ENCODE results near the gene DNAJC28. TPM values are rescaled to one million over a fixed set of nuclear protein-coding genes. Genes with fewer than 3 reads are reported as not detected.
"Not testable (repeated sequence)": the region's sequence is repeated elsewhere in the genome, so short reads cannot be mapped to it uniquely, and the experiment has no call there.

Gene DNAJC28
- total RNA-seq, 1 donor from 2014 or later, result 2.8 TPM

GRCh38 chr21:33477066-33477465 is 14.4 kb downstream of the DNAJC28 start:
- Mint-ChIP-seq H3K4me3 (peak overlapping the region; percentile 10), H3K9me3 (peaks cover 5% of the 10 kb centered on the region), H3K27ac (no peak overlapping the region), H3K36me3 (peaks cover 8% of the 10 kb centered on the region), H3K4me1 (peaks cover 11% of the 10 kb centered on the region), H3K27me3 (ENCODE audit: low read depth) (no peaks in the 10 kb centered on the region)
- DNase-seq (ENCODE audit: low spot score in 2 of 2, unreplicated experiment in 2 of 2), result no peak
- TF ChIP-seq CTCF (IDR thresholded peaks at IDR 0.05; ENCODE audit: unreplicated experiment), result no peak

- Mint-ChIP-seq H3K4me1 (peaks cover 7% of the 10 kb centered on the region), H3K27me3 (ENCODE audit: low read depth) (no peaks in the 10 kb centered on the region), H3K27ac (no peak overlapping the region), H3K4me3 (no peak overlapping the region), H3K9me3 (peaks cover 5% of the 10 kb centered on the region), H3K36me3 (peaks cover 8% of the 10 kb centered on the region)
- DNase-seq (ENCODE audit: low spot score in 2 of 2, unreplicated experiment in 2 of 2), result no peak
- no peak for TF ChIP-seq CTCF (IDR thresholded peaks at IDR 0.05; ENCODE audit: unreplicated experiment)
Measured at GRCh38 chr21:33473344-33473743, 18.2 kb downstream of the DNAJC28 start.

GRCh38 chr21:33470701-33471100 is 20.8 kb downstream of the DNAJC28 start:
- DNase-seq (ENCODE audit: low spot score in 2 of 2, unreplicated experiment in 2 of 2), result no peak
- peaks cover 7% of the 10 kb centered on the region for H3K4me1 Mint-ChIP-seq
- no peak overlapping the region for H3K4me3 Mint-ChIP-seq
- H3K9me3 Mint-ChIP-seq, result peaks cover 5% of the 10 kb centered on the region
- no peak for TF ChIP-seq CTCF (IDR thresholded peaks at IDR 0.05; ENCODE audit: unreplicated experiment)
- peaks cover 8% of the 10 kb centered on the region for H3K36me3 Mint-ChIP-seq
- no peak overlapping the region for H3K27ac Mint-ChIP-seq
- H3K27me3 Mint-ChIP-seq (ENCODE audit: low read depth), result no peaks in the 10 kb centered on the region

- not testable (repeated sequence) for H3K9me3 Mint-ChIP-seq; H3K27ac Mint-ChIP-seq; DNase-seq (ENCODE audit: low spot score in 2 of 2, unreplicated experiment in 2 of 2); H3K36me3 Mint-ChIP-seq; H3K4me3 Mint-ChIP-seq; H3K27me3 Mint-ChIP-seq (ENCODE audit: low read depth); H3K4me1 Mint-ChIP-seq
Measured at GRCh38 chr21:33469183-33469582, 22.3 kb downstream of the DNAJC28 start.

- H3K4me1 Mint-ChIP-seq, result no peaks in the 10 kb centered on the region
- H3K27me3 Mint-ChIP-seq (ENCODE audit: low read depth), result no peaks in the 10 kb centered on the region
- no peak overlapping the region for H3K27ac Mint-ChIP-seq
- TF ChIP-seq CTCF (IDR thresholded peaks at IDR 0.05; ENCODE audit: unreplicated experiment), result no peak
- no peak overlapping the region for H3K4me3 Mint-ChIP-seq
- no peak for DNase-seq (ENCODE audit: low spot score in 2 of 2, unreplicated experiment in 2 of 2)
- H3K36me3 Mint-ChIP-seq, result no peaks in the 10 kb centered on the region
- H3K9me3 Mint-ChIP-seq, result no peaks in the 10 kb centered on the region
Measured at GRCh38 chr21:33461538-33462250, 29.8 kb downstream of the DNAJC28 start.

- H3K9me3 Mint-ChIP-seq, result no peaks in the 10 kb centered on the region
- no peak for DNase-seq (ENCODE audit: low spot score in 2 of 2, unreplicated experiment in 2 of 2)
- no peak for TF ChIP-seq CTCF (IDR thresholded peaks at IDR 0.05; ENCODE audit: unreplicated experiment)
- H3K36me3 Mint-ChIP-seq, result no peaks in the 10 kb centered on the region
- H3K27ac Mint-ChIP-seq, result no peak overlapping the region
- no peaks in the 10 kb centered on the region for H3K27me3 Mint-ChIP-seq (ENCODE audit: low read depth)
- no peaks in the 10 kb centered on the region for H3K4me1 Mint-ChIP-seq
- no peak overlapping the region for H3K4me3 Mint-ChIP-seq
Measured at GRCh38 chr21:33458861-33459260, 32.7 kb downstream of the DNAJC28 start.

Data from mesothelial cell of epicardium (in vitro differentiated cells).